ENCODE data around the gene USP34. TPM values are rescaled to one million over a fixed set of nuclear protein-coding genes. Genes with fewer than 3 reads are reported as not detected.
A peak's percentile ranks its signal among the peaks of the same experiment; 100 is the strongest.

The USP34 gene
- total RNA-seq, 1 donor from 2014 or later: 108 TPM

DNA sequence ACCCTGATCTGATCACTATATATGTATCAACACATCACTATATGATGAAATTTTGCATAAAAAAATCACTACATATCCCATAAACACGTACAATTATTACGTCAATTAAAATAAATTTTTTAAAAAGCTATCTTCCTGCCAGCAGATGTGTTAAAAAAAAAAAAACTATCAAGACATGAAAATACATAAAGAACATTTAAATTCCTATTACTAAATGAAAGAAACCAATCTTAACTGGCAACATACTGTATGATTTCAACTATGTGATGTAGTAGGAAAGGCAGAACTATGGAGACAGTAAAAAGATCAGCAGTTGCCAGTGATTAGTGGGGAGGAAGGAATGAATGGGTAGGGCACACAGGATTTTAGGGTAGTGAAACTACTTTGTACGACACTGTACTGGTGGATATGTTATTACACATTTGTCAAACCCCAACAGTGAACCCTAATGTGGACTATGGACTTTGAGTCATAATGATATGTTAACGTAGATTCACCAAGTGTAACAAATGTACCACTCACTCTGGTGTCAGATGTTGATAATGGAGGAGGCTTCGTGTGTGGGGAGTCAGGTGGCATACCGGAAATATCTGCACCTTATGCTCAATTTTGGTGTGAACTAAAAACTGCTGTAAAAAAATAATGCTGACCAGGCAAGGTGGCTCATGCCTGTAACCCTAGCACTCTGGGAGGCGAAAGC, 27.4 kb downstream of the USP34 start:
- no peaks in the 10 kb centered on the region for H3K9me3 ChIP-seq

GRCh38 chr2:61439241-61440002, 31.5 kb downstream of the USP34 start:
- Histone ChIP-seq H3K27me3 (ENCODE audit: low read depth) (no peaks in the 10 kb centered on the region), H3K27ac (peak overlapping the region; percentile 48), H3K4me3 (no peak overlapping the region), H3K36me3 (no peaks in the 10 kb centered on the region), H3K4me1 (peaks cover 52% of the 10 kb centered on the region), H3K9me3 (no peaks in the 10 kb centered on the region)
- ATAC-seq (peak; percentile 94 to 96), DNase-seq (peak; percentile 88)
- intact Hi-C loops (cut with DNase I): no loop called here
- TF ChIP-seq, protein P1, sequence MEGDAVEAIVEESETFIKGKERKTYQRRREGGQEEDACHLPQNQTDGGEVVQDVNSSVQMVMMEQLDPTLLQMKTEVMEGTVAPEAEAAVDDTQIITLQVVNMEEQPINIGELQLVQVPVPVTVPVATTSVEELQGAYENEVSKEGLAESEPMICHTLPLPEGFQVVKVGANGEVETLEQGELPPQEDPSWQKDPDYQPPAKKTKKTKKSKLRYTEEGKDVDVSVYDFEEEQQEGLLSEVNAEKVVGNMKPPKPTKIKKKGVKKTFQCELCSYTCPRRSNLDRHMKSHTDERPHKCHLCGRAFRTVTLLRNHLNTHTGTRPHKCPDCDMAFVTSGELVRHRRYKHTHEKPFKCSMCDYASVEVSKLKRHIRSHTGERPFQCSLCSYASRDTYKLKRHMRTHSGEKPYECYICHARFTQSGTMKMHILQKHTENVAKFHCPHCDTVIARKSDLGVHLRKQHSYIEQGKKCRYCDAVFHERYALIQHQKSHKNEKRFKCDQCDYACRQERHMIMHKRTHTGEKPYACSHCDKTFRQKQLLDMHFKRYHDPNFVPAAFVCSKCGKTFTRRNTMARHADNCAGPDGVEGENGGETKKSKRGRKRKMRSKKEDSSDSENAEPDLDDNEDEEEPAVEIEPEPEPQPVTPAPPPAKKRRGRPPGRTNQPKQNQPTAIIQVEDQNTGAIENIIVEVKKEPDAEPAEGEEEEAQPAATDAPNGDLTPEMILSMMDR (IDR thresholded peaks at IDR 0.05): no peak

More for the DNA sequence above, 27.4 kb downstream of the USP34 start:
- DNase-seq (no peak), ATAC-seq (peak in 1 of 2 donors; percentile 60)
- intact Hi-C loops (cut with DNase I): no loop called here
- Histone ChIP-seq H3K36me3 (no peaks in the 10 kb centered on the region), H3K4me3 (no peak overlapping the region), H3K4me1 (peaks cover 29% of the 10 kb centered on the region), H3K27me3 (ENCODE audit: low read depth) (no peaks in the 10 kb centered on the region), H3K27ac (no peak overlapping the region)
- TF ChIP-seq, protein P1 (IDR thresholded peaks at IDR 0.05): no peak

DNA sequence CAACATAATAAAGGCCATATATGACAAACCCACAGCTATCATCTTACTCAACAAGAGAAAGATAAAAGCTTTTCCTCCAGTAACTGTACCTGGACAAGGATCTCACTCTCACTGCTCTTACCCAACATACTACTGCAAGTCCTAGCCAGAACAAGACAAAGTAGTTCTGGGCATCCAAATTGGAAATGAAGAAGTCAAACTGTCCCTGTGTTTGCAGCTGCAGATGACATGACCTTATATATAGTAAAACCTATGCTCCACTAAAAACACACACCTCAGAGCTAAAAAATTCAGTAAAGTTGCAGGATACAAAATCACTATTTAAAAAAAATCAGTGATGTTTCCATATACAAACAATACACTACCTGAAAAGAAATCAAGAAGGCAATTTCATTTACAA, 32.2 kb downstream of the USP34 start:
- Histone ChIP-seq H3K27me3 (ENCODE audit: low read depth) (no peaks in the 10 kb centered on the region), H3K36me3 (no peaks in the 10 kb centered on the region), H3K27ac (no peak overlapping the region), H3K4me3 (no peak overlapping the region), H3K4me1 (peaks cover 55% of the 10 kb centered on the region), H3K9me3 (no peaks in the 10 kb centered on the region)
- ATAC-seq: no peak
- no peak for DNase-seq
- TF ChIP-seq, protein P1 (IDR thresholded peaks at IDR 0.05): no peak
- intact Hi-C loops (cut with DNase I): no loop called here

GRCh38 chr2:61437170-61437569, 33.7 kb downstream of the USP34 start:
- TF ChIP-seq, protein P1 (IDR thresholded peaks at IDR 0.05): no peak
- no peak overlapping the region for H3K4me3 ChIP-seq
- DNase-seq (no peak), ATAC-seq (no peak)
- no peaks in the 10 kb centered on the region for H3K27me3 ChIP-seq (ENCODE audit: low read depth)
- peaks cover 56% of the 10 kb centered on the region for H3K4me1 ChIP-seq
- no peaks in the 10 kb centered on the region for H3K36me3 ChIP-seq
- no peaks in the 10 kb centered on the region for H3K9me3 ChIP-seq
- no peak overlapping the region for H3K27ac ChIP-seq
- intact Hi-C loops (cut with DNase I): no loop called here

GRCh38 chr2:61436092-61436491, 34.8 kb downstream of the USP34 start:
- ATAC-seq (peak; percentile 17 to 42), DNase-seq (no peak)
- Histone ChIP-seq H3K36me3 (no peaks in the 10 kb centered on the region), H3K4me1 (peaks cover 49% of the 10 kb centered on the region), H3K9me3 (no peaks in the 10 kb centered on the region), H3K27me3 (ENCODE audit: low read depth) (no peaks in the 10 kb centered on the region), H3K27ac (no peak overlapping the region), H3K4me3 (no peak overlapping the region)
- TF ChIP-seq, protein P1 (IDR thresholded peaks at IDR 0.05): no peak
- intact Hi-C loops (cut with DNase I): no loop called here

Measured in lower lobe of right lung (tissue), 2 donors.